Stimulated activated CD8-positive, alpha-beta memory T cell treated with anti-CD3 and anti-CD28 coated beads, Interleukin-12 subunit alpha, Interleukin-12 subunit beta, amount 100 ng/mL, for 1 hour (primary cell): ENCODE data around the gene EI24.
"Not testable (repeated sequence)": the region's sequence is repeated elsewhere in the genome, so short reads cannot be mapped to it uniquely, and the experiment has no call there.

Experiments
- DNase-seq: peaks from one replicate; pipeline ENCODE4 v3.0.0-alpha.2; 2020; ENCODE audit warnings: low read depth

Gene EI24

DNA sequence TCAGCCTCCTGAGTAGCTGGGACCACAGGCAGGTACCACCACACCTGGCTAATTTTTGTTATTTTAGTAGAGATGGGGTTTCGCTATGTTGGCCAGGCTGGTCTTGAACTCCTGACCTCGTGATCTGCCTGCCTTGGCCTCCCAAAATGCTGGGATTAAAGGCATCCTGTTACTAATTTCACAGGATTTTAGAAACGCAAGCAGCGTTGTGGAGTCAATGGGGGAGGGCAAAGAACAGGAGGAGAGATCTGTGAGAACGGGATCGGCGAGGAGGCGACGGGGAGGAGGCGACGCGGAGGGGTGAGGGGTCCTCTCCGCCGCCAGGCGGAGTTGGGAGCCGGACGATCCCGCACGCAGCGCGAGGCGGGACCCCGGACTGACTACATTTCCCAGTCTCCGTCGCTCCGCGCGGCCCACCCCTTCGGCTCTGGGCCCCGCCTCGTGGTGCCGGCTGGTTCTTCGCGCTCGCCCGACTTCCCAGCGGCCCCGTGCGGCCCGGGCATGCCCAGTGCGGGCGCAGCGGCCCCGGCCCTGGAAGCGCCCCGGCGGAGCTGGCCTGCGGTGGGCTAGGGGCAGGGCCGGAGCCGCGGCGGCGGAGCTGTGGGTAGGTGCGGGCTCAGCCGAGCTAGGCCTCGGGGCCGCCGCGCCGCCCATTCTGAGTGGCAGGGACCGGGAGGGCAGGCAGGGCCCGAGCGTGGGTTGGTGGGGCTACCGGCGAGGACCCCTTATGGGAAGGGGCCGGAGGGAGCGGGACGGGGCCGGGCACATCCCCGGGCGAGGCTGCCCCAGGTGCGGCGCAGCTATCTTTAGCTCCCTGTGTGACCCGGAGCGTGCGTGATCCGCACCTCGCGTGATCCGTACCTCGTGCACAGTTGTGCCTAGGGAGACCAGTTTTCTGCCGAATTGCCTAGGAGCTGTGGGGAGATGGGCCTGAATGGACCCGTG, at the start of gene EI24:
Gene EI24 (plus strand): TSS at position 508 of the 945 bp plus-strand sequence. CDS start 3,051 bp downstream, outside the sequence.
- DNase-seq: peak; percentile 79

DNA sequence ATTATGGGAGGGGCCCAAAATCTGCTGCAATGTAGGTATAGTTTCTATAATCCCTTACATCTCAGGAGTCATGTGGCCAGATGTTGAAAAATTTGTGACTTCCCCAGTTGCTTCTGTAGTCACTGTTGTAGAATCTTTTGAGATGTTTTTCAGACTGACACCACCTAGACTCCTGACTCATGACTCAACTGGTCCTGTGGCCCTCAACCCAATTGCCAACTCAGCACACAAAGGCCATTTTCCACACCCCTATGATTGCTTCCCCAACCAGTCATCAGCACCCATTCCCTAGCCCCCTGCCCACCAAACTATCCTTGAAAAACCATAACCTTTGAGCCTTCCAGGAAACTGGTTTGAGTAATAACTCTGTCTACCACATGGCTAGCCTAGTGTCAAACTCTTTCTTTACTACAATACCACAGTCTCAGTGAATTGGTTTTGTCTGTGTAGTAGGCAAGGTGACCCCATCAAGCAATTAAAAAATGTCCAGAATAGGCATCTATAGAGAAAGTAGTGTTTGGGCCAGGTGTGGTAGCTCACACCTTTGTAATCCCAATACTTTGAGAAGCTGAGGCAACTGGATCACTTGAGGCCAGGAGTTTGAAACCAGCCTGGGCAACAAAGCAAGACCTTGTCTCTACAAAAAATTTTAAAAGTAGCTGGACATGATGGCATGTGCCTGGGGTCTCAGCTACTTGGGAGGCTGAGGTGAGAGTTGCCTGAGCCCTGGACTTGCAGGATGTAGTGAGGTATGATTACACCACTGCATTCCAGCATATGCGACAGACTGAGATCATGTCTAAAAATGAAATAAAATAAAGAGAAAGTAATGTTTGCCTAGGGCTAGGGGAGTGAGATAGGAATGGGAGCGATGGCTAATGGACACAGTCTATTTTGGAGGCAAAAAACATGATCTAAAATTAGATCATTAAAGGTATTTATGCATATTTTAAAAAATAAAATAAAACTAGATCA, 49.1 kb upstream of the EI24 start:
- no peak for DNase-seq

DNA sequence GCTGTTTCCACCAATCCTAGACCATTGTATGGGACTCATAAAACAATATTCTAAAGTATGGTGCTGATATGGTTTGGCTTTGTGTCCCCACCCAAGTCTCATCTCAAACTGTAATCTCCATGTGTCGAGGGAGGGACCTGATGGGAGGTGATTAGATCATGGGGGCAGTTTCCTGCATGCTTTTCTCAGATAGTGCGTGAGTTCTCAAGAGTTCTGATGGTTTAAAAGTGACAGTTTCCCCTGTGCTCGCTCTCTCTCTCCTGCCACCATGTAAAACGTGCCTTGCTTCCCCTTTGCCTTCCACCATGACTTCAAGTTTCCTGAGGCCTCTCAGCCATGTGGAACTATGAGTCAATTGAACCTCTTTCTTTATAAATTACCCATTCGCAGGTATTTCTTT, 44.0 kb upstream of the EI24 start:
- DNase-seq: no peak

- no peak for DNase-seq
Measured at GRCh38 chr11:125532668-125533067, 36.6 kb upstream of the EI24 start.

DNA sequence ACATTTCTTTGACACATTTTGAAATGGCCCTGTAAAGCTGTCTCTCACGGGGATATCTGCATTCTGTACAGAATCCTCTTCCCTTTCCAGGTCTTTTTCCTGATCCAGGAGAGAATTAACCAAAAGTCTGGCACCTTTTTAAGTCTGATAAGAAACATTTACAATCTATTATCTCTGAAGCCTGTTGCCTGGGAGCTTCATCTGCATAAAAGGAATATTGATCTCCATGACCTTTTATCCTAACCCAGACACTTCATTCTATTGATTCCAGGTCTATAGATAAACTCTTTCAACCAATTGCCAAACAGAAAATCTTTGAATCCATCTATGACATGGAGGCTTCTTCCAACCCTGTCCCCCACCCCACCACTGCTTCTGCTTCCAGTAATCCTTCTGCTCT, 33.7 kb upstream of the EI24 start:
- DNase-seq: no peak

GRCh38 chr11:125536834-125537233, 32.4 kb upstream of the EI24 start:
- DNase-seq: not testable (repeated sequence)

DNA sequence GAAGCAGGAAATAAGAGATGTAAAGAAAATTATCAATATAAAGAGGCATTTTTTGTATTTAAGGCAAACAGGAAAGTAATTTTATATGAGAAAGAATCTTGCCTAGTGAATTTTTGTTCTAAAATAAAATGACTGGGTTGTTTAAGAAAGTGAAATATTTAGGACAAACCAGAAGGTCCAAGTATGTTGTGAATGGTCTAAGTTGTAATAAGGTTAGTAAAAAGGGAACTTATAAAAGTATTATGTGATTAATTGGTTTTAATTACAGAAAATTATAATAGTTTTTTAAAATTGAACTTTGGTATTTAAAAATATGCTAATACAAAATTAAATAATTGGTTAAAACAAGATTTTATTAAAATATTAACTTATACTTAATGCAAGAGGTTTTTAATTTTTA, 26.6 kb upstream of the EI24 start:
- DNase-seq: no peak

DNA sequence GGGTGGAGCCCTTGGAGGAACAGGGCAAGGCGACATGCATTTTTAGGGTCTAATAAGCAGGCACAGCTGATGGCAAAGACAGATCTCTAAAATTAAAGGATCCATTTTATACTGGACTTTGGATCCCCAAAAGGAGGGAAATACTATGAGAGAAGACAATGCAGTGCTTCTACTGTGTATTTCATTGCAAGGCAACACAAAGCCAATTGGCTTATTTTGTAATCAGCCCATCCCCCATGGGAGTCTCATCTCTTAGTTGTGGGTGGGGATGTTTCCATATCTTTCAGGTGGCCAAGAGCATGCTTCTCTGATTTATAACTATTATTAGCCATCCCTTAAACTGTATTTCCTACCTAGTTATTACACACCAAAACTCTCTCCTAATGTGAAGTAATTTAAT, 18.5 kb upstream of the EI24 start:
- no peak for DNase-seq

DNA sequence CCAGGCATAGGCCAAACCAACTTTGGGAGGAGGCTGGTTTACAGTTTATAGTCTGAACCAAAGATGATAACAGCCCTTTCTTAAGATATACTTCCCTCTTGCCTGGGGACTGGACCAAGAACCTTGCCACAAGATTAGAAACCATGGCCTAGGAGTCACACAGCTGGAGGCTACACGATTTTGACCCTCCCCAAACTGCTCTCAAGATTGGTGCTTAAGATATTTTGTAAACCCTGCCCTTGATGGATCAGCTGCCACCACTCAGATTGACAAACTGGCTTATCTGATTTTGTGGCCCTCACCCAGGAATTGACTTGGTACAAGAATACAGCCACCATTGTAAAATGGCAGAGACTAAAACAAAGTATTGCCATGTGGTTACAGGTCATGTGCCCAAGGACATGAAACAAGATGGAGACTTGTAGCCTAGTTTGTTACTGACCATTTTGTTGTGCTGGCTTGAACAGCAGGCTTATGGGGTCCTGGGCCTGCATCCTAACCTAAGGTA, 17.4 kb upstream of the EI24 start:
- DNase-seq: no peak

GRCh38 chr11:125552927-125553326, 16.4 kb upstream of the EI24 start:
- no peak for DNase-seq

DNA sequence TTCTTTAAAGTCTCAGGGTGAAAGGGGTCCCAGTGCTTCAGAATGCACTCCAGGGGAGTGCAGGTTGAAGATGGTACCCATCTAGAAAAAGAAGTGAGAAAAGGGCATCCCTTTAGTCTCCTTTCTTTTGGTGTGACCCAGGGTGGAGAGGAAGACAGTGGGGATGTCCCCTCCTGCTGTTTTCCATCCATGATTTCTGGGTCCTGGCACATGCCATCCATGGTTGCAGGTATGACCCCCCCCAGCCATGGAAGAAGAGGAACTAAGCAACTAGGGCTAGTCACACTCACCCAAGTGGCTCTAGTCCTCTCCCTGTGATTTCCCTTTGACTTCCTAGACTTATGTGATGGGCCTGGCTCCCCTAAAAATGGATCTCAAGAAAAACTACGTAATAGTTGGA, 15.9 kb upstream of the EI24 start:
- no peak for DNase-seq

- no peak for DNase-seq
Measured at GRCh38 chr11:125554038-125554437, 15.2 kb upstream of the EI24 start.

- no peak for DNase-seq
Measured at GRCh38 chr11:125559888-125560287, 9.4 kb upstream of the EI24 start.

GRCh38 chr11:125561924-125562323, 7.4 kb upstream of the EI24 start:
- no peak for DNase-seq

DNA sequence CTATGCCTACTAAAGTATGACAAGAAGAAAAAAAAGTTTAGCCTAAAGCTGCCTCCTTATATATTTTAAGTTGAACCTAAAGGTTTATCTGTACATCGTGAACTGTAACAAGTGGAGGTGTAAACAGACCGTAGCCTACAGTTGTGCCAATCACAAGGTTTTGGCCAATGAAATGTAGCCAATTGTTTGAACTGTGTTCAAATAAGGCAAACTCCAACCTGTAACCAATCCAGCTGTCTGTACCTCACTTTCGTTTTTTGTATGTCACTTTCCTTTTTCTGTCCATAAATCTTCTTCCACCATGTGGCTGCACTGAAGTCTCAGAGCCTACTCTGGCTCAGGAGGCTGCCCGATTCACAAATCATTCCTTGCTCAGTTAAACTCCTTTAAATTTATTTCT, 6.8 kb upstream of the EI24 start:
- no peak for DNase-seq

- no peak for DNase-seq
Measured at GRCh38 chr11:125564357-125564756, 4.9 kb upstream of the EI24 start.

GRCh38 chr11:125566235-125566634, 3.0 kb upstream of the EI24 start:
- DNase-seq: no peak

DNA sequence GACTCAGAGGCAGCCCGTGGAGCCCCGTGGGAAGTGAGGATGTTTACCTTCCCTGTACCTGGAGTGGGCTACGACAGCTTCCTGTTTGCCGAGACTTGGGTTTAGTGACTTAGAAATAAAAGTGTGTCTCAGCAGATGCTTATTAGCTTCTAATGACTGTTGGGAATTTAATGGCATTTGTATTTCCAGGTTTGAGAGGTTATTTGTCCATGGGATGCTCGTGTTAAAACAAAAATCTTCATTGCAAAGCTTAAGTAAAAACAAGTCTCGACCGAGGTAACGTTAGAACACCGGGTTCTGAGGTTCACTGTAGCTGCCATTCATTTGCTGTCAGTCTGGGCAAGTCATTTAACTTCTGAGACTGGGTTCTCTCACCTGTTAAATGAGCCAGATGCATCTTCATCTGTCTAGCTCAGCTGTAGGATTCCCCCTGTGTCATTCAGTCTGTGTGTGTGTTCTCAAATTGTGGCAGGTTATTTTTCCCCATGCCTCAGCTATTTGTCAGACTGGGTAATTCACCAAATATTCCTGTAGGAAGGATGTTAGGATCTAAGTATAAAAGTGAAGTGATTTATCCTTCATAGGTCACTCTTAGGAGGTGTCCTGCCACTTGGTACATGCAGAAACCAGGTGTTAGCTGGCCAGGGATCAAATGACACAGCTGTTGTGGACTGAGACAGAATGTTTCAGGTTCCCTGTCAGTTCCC, 791 bp downstream of the EI24 start:
- DNase-seq: no peak

- no peak for DNase-seq
Measured at GRCh38 chr11:125570952-125571351, 1.7 kb downstream of the EI24 start.

- DNase-seq: no peak
Measured at GRCh38 chr11:125572916-125573315, 3.6 kb downstream of the EI24 start.

DNA sequence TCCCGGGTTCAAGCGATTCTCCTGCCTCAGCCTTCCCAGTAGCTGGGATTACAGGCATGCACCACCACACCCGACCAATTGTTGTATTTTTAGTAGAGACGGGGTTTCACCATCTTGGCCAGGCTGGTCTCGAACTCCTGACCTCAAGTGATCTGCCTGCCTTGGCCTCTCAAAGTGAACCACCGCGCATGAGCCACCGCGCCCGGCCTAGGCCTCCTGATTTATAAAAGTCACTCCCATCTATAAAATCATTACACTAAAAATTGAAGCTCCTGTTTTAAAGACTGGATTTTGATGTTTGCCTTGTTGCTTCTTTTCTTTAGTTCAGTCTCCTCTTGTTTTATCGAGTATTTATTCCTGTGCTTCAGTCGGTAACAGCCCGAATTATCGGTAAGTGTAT, 7.9 kb downstream of the EI24 start:
- DNase-seq: not testable (repeated sequence)

DNA sequence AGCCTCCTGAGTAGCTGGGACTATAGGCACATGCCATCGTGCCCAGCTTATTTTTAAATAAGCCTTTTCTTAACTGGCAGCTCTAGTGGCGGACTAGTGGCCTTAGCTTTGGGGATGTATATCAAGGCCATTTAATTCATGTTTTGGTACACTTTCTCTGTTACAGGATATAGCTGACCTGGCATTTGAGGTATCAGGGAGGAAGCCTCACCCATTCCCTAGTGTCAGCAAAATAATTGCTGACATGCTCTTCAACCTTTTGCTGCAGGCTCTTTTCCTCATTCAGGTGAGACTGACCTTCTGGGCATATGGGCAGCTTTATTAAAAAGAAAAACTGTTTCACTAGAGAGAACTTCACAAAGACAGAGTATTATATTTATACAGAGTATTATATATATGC, 9.5 kb downstream of the EI24 start:
- DNase-seq: no peak
